Thoracic aorta (tissue), 2 donors: ENCODE results near the gene USB1. TPM values are rescaled to one million over a fixed set of nuclear protein-coding genes. Genes with fewer than 3 reads are reported as not detected.
"Not testable (repeated sequence)": the region's sequence is repeated elsewhere in the genome, so short reads cannot be mapped to it uniquely, and the experiment has no call there.

ENCODE experiments used
- ATAC-seq: fragments of 150-250 bp; one replicate; pipeline ENCODE4 v1.8.0; 2017; ENCODE audit warnings: low read depth; ENCODE audit not compliant: insufficient number of reproducible peaks, low FRiP score
- DNase-seq: peaks from one replicate; pipeline ENCODE4 v3.0.0-alpha.2; 2020; ENCODE audit warnings: low spot score
- H3K27ac ChIP-seq, 2 donors: fragments of 200-600 bp; sonication (generic); 1 replicate in 1 of 2; 2 replicates in 1 of 2; pipeline ENCODE4 v1.5.1; 2016; ENCODE audit warnings: mild to moderate bottlenecking in 2 of 2, moderate library complexity in 2 of 2
- H3K27me3 ChIP-seq: fragments of 200-600 bp; sonication (generic); replicated peaks from 2 replicates; pipeline ENCODE4 v1.6.0; 2016; ENCODE audit warnings: mild to moderate bottlenecking; ENCODE audit not compliant: insufficient read depth
- H3K36me3 ChIP-seq: fragments of 200-600 bp; sonication (generic); one replicate; pipeline ENCODE4 v1.5.1; 2016
- H3K4me1 ChIP-seq, 2 donors: fragments of 200-600 bp; sonication (generic); 1 replicate in 1 of 2; 2 replicates in 1 of 2; pipeline versions ENCODE4 v1.5.1 to v1.6.0; 2016; ENCODE audit warnings: low read depth in 2 of 2, mild to moderate bottlenecking in 1 of 2; ENCODE audit not compliant: control insufficient read depth in 1 of 2
- H3K4me3 ChIP-seq: fragments of 200-600 bp; sonication (generic); 2 replicates; pipeline ENCODE4 v1.5.1; 2016; ENCODE audit warnings: mild to moderate bottlenecking
- H3K9me3 ChIP-seq: fragments of 200-600 bp; sonication (generic); 2 replicates; pipeline ENCODE4 v1.5.1; 2016
- CTCF ChIP-seq: fragments of 200-600 bp; sonication (generic); IDR thresholded peaks from one replicate; pipeline ENCODE4 v1.5.1; 2019; ENCODE audit warnings: antibody characterized with exemption
- total RNA-seq, 2 donors: library from RNA; depleted of rRNA; stranded (reverse); fragments of >200 nt; gene quantifications; one replicate each; pipeline versions ENCODE4 v1.1.0 to v1.2.3, GENCODE V29; 2016

The USB1 gene
- total RNA-seq, 2 donors from 2014 or later: 55.9 to 90.3 TPM

- Histone ChIP-seq H3K9me3 (no peaks in the 10 kb centered on the region), H3K27me3 (no peaks in the 10 kb centered on the region), H3K4me3 (no peak overlapping the region), H3K27ac (no peak overlapping the region), H3K36me3 (no peaks in the 10 kb centered on the region), H3K4me1 (no peaks in the 10 kb centered on the region)
- no peak for ATAC-seq
- no peak for TF ChIP-seq CTCF
- DNase-seq: no peak
Observed at GRCh38 chr16:57976331-57976796, 24.8 kb upstream of the USB1 start.

- ATAC-seq: no peak
- no peak overlapping the region for H3K4me3 ChIP-seq
- no peaks in the 10 kb centered on the region for H3K27me3 ChIP-seq
- DNase-seq: no peak
- H3K36me3 ChIP-seq: no peaks in the 10 kb centered on the region
- no peak overlapping the region for H3K27ac ChIP-seq
- H3K9me3 ChIP-seq: no peaks in the 10 kb centered on the region
- no peak for TF ChIP-seq CTCF
- H3K4me1 ChIP-seq: no peaks in the 10 kb centered on the region
Observed at GRCh38 chr16:57977418-57978069, 23.7 kb upstream of the USB1 start.

- H3K9me3 ChIP-seq, H3K27ac ChIP-seq, DNase-seq, H3K27me3 ChIP-seq, H3K4me1 ChIP-seq, ATAC-seq, H3K4me3 ChIP-seq, H3K36me3 ChIP-seq: not testable (repeated sequence)
Observed at GRCh38 chr16:57978070-57978465, 23.1 kb upstream of the USB1 start.

- ATAC-seq: no peak
- no peak overlapping the region for H3K27ac ChIP-seq
- H3K36me3 ChIP-seq: no peaks in the 10 kb centered on the region
- H3K4me3 ChIP-seq: no peak overlapping the region
- H3K27me3 ChIP-seq: no peaks in the 10 kb centered on the region
- DNase-seq: no peak
- no peak for TF ChIP-seq CTCF
- no peaks in the 10 kb centered on the region for H3K9me3 ChIP-seq
- H3K4me1 ChIP-seq: no peaks in the 10 kb centered on the region
Observed at GRCh38 chr16:57979006-57979585, 22.1 kb upstream of the USB1 start.

- DNase-seq (no peak), ATAC-seq (no peak)
- H3K4me3 ChIP-seq: no peak overlapping the region
- no peaks in the 10 kb centered on the region for H3K9me3 ChIP-seq
- H3K4me1 ChIP-seq: peaks cover 4 to 9% of the 10 kb centered on the region in 2 donors
- H3K27ac ChIP-seq: no peak overlapping the region
- TF ChIP-seq CTCF: no peak
- H3K27me3 ChIP-seq: no peaks in the 10 kb centered on the region
- no peaks in the 10 kb centered on the region for H3K36me3 ChIP-seq
Observed at GRCh38 chr16:57981636-57982035, 19.6 kb upstream of the USB1 start.
